ENCODE measurements around the gene MED23. TPM values are rescaled to one million over a fixed set of nuclear protein-coding genes. Genes with fewer than 3 reads are reported as not detected.

The MED23 gene, protein sequence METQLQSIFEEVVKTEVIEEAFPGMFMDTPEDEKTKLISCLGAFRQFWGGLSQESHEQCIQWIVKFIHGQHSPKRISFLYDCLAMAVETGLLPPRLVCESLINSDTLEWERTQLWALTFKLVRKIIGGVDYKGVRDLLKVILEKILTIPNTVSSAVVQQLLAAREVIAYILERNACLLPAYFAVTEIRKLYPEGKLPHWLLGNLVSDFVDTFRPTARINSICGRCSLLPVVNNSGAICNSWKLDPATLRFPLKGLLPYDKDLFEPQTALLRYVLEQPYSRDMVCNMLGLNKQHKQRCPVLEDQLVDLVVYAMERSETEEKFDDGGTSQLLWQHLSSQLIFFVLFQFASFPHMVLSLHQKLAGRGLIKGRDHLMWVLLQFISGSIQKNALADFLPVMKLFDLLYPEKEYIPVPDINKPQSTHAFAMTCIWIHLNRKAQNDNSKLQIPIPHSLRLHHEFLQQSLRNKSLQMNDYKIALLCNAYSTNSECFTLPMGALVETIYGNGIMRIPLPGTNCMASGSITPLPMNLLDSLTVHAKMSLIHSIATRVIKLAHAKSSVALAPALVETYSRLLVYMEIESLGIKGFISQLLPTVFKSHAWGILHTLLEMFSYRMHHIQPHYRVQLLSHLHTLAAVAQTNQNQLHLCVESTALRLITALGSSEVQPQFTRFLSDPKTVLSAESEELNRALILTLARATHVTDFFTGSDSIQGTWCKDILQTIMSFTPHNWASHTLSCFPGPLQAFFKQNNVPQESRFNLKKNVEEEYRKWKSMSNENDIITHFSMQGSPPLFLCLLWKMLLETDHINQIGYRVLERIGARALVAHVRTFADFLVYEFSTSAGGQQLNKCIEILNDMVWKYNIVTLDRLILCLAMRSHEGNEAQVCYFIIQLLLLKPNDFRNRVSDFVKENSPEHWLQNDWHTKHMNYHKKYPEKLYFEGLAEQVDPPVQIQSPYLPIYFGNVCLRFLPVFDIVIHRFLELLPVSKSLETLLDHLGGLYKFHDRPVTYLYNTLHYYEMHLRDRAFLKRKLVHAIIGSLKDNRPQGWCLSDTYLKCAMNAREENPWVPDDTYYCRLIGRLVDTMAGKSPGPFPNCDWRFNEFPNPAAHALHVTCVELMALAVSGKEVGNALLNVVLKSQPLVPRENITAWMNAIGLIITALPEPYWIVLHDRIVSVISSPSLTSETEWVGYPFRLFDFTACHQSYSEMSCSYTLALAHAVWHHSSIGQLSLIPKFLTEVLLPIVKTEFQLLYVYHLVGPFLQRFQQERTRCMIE (N-terminal part only)
- 10 to 100 TPM; 26.5 to 29.5 TPM for total RNA-seq
- long read RNA-seq, full-length matches to known transcripts: 6 of 16 reads
- long read RNA-seq, partial matches to known transcripts: 8 of 16 reads
- long read RNA-seq, other reads (novel, unspliced or antisense): 2 of 16 reads

DNA sequence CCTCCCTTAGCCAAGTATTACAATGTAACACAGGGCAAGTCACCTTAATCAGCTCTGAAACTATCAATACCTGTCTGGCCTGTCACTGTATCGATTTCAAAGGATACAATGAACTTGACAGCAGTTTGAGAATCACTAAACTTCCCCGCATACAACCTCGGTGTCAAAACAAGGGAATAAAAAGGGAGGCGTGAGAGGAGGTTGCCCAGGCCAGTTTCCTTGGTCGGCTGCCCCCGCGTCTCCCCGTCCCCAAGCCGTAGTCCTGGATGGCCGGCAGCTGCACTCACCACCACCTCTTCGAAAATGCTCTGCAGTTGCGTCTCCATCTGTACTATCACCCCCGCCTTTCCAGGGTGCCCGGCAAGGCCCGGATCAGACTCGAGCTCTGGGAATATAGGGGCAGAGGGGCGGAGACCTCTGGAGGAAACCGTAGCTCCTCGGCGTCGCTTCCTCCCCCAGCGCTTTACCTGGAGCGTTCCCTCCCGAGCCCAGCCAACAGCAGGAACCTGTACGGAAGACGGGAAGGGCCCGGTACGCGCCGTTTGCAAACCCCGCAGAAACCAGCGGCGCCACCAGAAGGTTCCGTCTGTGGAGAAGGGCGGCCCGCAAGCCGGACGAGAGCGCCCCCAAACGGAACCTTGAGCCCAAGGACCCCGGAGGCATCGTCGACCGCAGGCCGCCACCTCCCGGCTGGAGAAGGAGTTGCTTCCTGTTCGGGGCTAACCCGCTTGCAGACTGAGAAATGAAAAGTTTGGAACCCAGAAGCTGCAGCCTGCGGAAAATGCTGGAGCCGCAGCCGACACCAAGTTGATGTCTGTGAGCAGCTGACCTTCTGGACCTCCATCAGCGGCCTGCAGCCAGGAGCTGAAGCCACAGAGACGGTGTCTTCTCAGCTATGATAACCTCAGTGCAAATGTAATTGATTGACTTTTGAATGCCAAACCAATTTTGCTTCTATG is at the start of gene MED23:
MED23 (minus strand) TSS at position 519 of the 959 bp plus-strand sequence; CDS start at position 326, 193 bp downstream.
- DNase-seq: peak; percentile 95 to 97
- ATAC-seq: peak; percentile 95
- intact Hi-C loops (cut with DNase I, micrococcal nuclease): no loop called here

DNA sequence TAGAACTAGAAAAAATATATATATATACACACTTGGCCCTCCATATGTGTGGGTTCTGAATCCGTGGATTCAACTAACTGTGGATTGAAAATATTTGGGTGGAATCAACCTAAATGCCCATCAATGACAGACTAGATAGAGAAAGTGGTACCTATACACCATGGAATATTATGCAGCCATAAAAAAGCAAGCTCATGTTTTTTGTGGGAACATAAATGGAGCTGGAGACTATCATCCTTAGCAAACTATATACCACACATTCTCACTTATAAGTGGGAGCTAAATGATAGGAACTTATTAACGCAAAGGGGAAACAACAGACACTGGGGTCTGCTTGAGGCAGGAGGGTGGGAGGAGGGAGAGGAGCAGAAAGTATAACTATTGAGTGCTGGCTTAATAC is 45.1 kb upstream of the MED23 start:
- ATAC-seq: no peak
- intact Hi-C loops (cut with DNase I, micrococcal nuclease): no loop called here
- no peak for DNase-seq

DNA sequence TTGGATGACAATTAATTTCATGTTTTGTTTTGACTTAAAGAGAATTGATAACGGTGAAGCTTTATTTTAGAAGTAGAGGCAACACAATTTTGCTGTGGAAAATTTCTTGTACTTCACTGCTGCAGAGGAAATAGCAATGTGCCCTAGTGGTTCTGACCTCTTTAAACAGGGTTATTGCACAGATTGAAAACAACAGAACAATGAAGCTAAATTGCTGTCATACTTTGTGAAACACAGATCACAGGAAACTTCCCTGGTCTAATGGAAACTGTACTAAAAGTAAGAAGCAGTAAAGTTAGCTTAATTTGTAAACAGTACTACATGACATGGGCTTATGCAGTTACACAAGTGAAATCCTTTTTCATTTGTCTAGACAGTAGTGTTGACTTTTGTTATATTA is 41.8 kb upstream of the MED23 start:
- DNase-seq: no peak
- intact Hi-C loops (cut with DNase I, micrococcal nuclease): no loop called here
- ATAC-seq: no peak

DNA sequence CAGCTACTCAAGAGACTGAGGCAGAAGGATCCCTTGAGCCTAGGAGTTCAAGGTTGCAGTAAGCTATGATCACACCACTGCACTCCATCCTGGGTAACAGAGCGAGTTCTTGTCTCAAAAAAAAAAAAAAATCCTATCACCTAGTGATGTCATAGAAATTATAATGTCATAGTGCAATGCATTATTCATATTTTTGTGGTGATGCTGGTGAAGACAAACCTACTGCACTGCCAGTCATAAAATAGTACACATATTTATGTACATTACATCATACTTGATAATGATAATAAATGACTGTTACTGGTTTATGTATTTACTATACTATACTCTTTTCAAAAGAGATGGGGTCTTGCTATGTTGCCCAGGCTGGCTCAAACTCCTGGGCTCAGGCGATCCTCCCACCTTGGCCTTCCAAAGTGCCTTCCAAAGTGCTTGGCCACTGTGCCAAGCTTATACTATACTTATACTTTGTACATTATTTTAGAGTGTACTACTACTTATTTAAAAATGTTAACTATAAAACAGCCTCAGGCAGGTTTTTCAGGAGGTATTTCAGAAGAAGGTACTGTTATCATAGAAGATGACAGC is 35.6 kb upstream of the MED23 start:
- ATAC-seq (no peak), DNase-seq (no peak)
- intact Hi-C loops (cut with DNase I, micrococcal nuclease): no loop called here

DNA sequence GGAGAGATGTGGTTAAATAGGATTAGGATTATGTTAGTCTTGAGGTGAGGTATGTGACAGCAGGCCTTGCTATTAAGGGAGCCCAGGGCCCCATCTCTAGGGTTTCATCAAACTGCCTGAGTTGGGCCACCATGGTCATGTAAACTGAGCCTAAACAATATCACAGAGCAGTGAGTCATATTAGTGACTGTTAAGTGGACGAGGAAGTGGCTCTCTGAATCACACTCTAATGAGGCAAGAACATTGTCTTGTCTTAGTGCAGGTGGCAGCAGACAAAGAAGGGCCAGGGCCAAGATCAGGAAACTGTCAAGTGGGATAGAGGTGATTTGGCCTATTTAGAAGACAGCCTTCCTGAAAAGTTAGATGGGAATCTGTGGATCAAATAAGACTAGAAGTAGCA is 32.2 kb upstream of the MED23 start:
- intact Hi-C loops (cut with DNase I, micrococcal nuclease): no loop called here
- ATAC-seq (peak; percentile 57), DNase-seq (no peak)

DNA sequence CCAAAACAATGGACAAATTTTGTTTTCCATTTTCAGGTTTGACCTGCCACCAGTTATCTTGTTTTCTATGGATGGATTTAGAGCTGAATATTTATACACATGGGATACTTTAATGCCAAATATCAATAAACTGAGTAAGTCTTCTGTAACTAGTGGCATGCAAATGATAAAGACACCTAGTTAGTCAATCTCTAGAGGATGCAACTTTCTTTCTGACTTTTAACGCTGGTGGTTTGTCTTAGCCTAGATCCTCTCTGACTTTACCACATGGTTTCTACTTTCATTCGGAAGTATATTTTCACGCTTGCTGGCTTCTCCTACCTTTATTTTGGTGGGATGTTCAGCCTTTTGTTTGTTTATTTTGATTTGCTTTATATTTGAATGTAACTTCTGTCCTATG is 30.2 kb upstream of the MED23 start:
- no peak for ATAC-seq
- intact Hi-C loops (cut with DNase I, micrococcal nuclease): no loop called here
- DNase-seq: no peak

DNA sequence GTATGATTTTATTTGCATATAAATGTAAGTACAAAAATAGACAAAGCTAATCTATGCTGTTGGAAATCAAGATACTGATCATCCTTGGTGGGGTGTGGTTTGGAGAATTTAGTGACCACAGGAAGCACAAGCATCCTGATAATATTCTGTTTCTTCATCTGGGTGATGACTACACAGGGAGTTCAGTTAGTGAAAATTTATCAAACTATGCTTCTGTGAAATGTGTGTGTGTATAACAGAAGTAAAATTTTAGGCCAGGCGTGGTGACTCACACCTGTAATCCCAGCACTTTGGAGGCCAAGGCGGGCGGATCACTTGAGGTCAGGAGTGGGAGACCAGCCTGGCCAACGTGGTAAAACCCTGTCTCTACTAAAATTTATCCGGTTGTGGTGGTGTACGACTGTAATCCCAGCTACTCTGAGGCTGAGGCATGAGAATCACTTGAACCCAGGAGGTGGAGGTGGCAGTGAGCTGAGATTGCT is 29.6 kb upstream of the MED23 start:
- no peak for ATAC-seq
- no peak for DNase-seq
- intact Hi-C loops (cut with DNase I, micrococcal nuclease): no loop called here

DNA sequence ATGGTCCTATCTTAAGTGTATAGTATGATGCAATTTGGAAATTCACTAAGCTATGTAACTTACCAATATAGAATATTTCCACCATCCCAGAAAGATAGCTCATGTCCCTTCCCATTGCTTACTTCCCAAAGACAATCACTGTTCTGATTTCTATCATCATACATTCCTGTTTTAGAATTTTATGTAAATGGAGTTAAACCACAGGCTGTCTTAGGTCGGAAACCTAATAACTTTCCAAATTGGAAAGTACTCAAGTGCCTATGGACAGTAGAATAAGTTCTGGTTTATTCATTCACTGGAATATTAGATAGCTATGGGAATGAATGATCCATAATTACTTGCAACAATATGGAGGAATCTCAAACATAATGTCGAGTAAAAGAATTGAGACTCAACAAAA is 29.2 kb upstream of the MED23 start:
- DNase-seq: no peak
- intact Hi-C loops (cut with DNase I, micrococcal nuclease): no loop called here
- no peak for ATAC-seq

DNA sequence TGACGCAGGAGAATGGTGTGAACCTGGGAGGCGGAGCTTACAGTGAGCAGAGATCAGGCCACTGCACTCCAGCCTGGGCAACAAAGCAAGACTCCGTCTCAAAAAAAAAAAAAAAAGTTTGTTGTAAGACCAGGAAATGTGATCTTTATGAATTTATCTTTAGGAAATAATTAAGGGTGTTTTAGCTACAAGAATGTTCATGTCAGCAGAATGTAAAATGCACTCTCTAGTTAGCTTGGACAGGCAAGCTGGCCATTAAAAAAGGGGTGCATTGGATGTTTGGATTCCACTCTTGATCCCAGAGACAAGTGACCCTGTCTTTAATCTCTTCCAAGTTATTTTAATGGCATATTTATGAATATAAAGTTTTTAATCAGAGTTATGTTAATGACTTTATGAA is 28.6 kb upstream of the MED23 start:
- ATAC-seq (no peak), DNase-seq (no peak)
- intact Hi-C loops (cut with DNase I, micrococcal nuclease): no loop called here

DNA sequence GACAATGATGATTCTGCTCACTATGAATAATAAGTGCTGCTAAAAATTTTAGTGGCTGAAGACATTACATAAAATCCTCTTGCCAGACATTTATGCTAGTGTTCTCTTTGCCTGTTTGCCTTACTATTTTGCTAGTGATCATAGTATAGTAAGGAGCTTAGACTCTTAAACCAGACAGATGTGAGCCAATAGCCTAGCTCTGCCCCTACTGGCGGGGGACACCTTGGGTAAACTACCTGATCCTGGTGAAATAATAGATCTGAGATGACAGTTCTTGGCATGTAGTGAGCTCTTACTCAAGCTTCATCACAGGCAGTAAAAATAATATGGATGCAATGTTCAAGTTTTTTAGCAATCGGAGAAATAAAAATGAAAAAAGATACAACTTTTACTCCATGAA is 27.9 kb upstream of the MED23 start:
- ATAC-seq: no peak
- DNase-seq: no peak
- intact Hi-C loops (cut with DNase I, micrococcal nuclease): no loop called here

DNA sequence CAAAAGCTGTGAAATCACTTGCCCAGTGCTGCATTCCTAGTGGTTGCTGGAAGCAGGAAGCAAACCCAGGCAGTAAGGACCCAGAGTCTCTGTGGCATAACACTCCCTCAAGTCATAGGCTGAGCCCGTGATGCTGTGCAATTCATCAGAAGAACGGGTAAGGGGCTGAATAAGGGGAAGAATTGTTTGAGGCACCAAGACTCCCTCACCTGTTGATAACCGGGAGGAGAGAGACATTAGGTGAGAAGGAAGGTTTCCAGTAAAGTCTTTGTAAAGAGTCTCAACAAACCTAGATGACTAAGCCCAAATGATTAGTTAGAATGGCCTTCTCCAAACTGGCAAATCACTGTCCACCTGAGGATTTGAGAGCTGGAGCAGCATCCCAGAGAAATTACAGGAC is 27.3 kb upstream of the MED23 start:
- no peak for ATAC-seq
- intact Hi-C loops (cut with DNase I, micrococcal nuclease): no loop called here

DNA sequence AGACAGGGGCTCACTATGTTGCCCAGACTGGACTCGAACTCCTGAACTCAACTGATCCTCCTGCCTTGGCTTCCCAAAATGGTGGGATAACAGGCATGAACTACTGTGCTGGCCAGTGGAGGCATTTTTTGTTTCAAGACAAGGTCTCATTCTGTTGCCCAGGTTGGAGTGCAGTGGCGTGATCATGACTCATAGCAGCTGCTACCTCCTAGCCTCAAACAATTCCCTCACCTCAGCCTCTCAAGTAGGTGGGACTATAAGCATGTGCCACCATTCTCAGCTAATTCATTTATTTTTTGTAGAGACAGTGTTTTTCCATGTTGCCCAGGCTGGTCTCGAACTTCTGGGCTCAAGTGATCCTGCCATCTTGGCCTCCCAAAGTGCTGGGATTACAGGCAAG is 26.3 kb upstream of the MED23 start:
- intact Hi-C loops (cut with DNase I, micrococcal nuclease): no loop called here
- no peak for DNase-seq
- ATAC-seq: no peak

More for the DNA sequence above, 27.3 kb upstream of the MED23 start:
- DNase-seq: no peak

DNA sequence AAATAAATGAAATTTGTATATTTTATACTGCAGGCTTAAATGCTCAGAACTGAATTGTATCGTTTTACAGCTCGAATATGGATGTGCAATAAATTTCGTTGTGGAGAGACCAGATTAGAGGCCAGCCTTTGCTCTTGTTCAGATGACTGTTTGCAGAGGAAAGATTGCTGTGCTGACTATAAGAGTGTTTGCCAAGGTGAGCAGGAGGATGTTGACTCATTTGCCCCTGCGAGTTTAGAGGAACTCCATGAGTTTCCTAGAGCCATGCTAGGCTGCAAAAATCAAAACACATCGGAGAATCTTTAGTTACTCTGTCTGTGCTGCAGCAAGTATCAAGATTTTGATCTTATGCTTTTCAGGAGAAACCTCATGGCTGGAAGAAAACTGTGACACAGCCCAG is 24.4 kb upstream of the MED23 start:
- peak; percentile 90 for ATAC-seq
- peak; percentile 32 to 59 for DNase-seq
- intact Hi-C loops (cut with DNase I, micrococcal nuclease): no loop called here

DNA sequence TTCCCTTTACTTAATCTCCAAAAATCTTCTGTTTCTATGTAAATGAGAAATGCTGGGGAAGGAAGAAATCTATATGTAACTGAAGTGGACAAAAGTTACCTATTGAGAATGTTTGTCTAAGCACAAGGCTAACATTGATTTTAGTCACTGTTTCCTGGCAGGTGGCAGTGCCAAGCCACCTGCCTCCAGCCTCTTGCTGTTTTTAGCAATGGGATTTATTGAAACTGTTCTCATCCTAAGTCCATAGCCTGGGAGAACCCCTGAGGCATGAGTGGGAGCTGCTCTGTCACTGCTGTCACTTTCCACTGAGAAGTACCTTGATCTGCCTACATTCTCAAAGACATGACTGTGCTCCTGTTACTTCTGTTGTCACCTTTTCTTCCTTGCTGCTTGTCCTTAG is 23.7 kb upstream of the MED23 start:
- peak in 1 of 2 donors; percentile 33 for DNase-seq
- ATAC-seq: peak; percentile 74
- intact Hi-C loops (cut with DNase I, micrococcal nuclease): no loop called here

DNA sequence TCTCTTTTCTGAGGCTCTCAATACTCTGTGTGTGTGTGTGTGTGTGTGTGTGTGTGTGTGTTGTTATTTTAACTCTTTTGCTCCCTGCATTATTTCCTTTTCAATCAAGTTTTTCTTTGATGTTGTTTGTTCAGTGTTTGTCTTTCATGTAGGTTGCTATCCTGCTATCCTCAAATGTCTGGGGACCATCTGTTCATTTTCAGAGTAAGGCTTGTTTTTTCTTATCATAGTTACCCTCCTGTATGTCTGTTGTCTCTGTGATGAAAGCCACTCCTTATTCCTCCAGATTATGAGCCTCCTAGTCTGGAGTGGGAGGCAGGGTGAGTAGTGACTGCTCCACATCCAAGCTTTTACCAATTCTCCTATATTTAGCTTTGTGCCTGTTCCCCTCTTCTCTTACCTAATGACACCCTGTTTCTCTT is 18.2 kb upstream of the MED23 start:
- DNase-seq (no peak), ATAC-seq (no peak)
- intact Hi-C loops (cut with DNase I, micrococcal nuclease): no loop called here

DNA sequence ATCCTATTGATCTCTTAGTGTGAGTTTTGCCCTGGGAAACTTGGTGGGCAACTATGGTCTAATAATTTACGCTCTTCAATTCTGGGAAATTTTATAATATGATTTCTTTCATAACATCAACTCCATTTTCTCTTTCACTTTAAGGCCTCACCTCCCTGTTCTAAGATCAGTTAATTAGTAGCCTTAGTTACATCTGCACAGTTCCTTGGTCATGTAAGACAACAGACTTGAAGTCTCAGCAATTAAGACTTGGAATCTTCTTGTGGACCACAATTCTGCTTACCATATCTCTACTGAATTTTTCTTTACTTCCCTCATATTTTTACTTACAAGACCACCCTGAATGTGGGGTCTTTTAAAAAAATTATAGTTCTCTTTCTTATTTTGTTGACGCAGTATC is 17.8 kb upstream of the MED23 start:
- DNase-seq: no peak
- intact Hi-C loops (cut with DNase I, micrococcal nuclease): no loop called here
- ATAC-seq: peak; percentile 44

DNA sequence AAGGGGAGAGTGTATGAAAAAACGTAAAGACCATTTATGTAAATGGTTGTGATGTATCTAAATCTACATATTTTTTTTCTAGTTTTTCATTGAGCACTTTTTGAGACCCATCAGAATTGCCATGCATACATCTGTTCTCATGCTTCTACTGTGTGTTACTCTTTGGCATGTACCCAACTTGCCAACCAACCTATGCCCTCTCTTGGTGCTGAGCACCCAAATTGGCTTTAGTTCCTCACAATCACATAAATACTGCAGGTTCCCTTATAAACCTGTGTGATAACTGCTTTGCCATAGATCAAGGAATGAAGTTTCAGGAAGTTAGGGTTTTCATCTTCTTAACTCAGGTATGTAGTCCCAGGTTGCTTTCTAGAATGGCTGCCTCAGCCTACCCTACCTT is 16.9 kb upstream of the MED23 start:
- intact Hi-C loops (cut with DNase I, micrococcal nuclease): no loop called here
- ATAC-seq (peak; percentile 54), DNase-seq (no peak)
